ENCODE results near the gene POPDC2.

DNA sequence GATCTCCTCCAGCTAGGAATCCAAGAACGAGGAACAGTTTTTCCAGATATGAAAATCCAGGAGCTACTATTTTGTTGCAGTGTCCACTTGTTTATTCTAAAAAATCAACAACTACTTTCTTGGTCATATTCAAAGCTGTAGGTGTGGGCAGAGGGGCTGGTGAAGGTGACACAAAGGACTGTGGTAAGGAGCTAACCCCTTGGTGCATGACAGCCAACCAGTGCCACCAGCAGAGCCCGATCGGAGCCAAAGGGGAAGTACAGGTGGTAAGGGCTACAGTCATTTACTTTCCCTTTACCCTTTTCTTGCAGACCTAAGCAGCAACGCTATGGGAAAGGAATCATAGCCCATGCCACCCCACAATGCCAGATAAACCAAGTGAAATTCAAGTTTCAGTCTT is 32.0 kb downstream of the POPDC2 start:
- no peak for TF ChIP-seq EZH2 (IDR thresholded peaks at IDR 0.05; ENCODE audit: borderline replicate concordance, low read depth, low read length, severe bottlenecking)
- TF ChIP-seq, protein P1, sequence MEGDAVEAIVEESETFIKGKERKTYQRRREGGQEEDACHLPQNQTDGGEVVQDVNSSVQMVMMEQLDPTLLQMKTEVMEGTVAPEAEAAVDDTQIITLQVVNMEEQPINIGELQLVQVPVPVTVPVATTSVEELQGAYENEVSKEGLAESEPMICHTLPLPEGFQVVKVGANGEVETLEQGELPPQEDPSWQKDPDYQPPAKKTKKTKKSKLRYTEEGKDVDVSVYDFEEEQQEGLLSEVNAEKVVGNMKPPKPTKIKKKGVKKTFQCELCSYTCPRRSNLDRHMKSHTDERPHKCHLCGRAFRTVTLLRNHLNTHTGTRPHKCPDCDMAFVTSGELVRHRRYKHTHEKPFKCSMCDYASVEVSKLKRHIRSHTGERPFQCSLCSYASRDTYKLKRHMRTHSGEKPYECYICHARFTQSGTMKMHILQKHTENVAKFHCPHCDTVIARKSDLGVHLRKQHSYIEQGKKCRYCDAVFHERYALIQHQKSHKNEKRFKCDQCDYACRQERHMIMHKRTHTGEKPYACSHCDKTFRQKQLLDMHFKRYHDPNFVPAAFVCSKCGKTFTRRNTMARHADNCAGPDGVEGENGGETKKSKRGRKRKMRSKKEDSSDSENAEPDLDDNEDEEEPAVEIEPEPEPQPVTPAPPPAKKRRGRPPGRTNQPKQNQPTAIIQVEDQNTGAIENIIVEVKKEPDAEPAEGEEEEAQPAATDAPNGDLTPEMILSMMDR (IDR thresholded peaks at IDR 0.05; ENCODE audit: borderline replicate concordance, extremely low read depth, low read length, poor library complexity, severe bottlenecking), result no peak
